ENCODE measurements around the gene XPA.
"Not testable (repeated sequence)": the region's sequence is repeated elsewhere in the genome, so short reads cannot be mapped to it uniquely, and the experiment has no call there.

XPA gene

DNA sequence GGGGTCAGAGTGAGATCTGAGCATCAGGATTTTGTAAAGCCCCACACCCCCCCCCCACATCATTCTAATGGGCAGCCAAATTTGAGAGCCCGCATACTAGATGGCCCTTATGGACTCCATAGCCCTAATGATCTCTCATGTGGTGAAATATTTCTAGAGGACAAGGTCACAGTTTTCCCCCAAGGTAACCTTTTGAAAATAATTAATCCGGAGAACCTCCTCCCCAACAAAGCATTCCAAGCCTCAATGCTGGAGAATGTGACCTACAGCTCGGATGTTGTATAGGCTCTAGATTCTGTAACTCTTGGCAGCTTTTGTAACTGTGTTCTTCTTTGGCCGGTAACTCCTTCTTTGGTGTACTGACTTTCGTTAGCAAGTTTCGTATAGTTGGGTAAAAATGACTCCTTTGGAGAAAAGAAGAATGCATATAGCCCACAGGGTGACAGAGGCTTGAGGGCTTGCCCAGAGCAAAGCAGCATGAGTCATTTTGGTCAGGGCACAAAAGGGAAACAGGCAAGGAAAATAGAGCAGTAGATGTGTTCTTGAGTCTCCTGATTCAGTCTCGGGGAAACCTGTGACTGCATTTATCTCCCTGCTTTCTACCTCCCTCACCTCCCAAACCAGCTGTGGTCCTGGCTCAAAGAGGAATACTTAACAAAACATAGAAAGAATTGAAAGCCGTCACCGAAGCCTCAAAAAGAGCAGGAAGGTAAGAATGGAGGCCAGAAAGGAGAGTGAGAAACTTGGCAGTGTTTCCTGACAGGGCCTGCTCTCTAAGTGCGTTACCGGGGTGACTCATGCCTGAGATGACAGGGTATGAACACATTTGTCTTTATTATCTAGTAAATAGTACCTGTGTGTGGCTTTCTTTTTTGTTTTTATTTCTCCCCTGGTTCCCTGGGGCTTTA, 6.6 kb upstream of the XPA start:
- no peak for DNase-seq (ENCODE audit: low spot score)

DNA sequence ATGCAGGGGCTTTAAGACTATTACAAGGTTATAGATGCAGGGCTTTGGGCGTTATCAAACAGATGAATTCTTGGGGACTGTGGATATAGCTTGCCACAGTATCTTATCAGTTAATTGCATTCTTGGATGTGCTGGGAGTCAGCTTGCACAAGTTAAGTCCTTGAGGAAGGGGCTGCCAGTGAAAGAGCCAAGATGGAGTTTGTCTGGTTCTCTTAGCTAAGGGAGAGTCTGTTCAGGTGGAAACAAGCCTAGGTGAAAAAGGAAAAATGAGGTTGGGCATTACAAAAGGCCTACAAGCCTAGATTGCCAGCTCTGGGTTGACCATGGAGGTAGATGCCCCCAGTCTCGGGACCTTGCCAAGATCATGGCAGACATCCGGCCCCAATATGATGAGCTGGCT, 2.7 kb upstream of the XPA start:
- not testable (repeated sequence) for DNase-seq (ENCODE audit: low spot score)

DNA sequence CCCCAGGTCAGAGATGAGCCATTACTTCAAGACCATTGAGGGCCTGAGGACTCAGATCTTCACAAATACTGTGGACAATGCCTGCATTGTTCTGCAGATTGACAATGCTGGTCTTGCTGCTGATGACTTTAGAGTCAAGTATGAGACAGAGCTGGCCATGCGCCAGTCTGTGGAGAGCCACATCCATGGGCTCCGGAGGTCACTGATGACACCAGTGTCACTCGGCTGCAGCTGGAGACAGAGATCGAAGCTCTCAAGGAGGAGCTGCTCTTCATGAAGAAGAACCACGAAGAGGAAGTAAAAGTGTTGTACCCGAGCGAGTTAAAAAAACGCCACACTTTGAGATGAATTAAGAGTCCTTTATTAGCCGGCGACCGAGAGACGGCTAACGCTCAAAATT, 2.1 kb upstream of the XPA start:
- peak; percentile 60 for DNase-seq (ENCODE audit: low spot score)

DNA sequence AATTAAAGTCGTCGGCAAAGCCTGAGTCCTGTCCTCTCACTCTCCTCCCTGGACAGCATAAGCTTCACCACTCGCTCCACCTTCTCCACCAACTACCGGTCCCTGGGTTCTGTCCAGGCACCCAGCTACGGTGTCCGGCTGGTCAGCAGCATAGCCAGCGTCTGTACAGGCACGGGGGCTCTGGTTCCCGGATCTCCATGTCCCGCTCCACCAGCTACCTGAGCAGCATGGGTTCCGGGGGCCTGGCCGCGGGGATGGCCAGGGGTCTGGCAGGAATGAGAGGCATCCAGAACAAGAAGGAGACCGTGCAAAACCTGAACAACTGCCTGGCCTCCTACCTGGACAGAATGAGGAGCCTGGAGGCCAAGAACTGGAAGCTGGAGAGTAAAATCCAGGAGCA, 1.7 kb upstream of the XPA start:
- DNase-seq (ENCODE audit: low spot score): no peak

DNA sequence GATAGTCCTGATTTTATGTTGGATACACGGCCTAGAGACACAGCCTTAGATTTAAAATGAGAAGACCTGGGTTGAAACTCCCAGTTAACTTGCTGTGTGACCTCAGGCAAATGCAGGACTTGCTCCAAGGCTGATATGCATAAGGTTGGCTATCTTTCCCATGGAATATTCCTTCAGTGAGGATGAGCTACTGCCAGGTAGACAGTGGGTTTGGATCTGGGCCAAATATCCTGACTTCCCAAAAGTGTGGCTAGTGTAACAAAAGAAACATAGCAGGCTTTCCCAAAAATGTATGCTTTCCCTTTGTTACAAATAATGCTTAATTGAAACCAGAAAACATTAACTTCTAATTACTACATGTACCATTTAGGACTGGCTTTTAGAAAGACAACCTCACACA, 697 bp upstream of the XPA start:
- DNase-seq (ENCODE audit: low spot score): no peak

DNA sequence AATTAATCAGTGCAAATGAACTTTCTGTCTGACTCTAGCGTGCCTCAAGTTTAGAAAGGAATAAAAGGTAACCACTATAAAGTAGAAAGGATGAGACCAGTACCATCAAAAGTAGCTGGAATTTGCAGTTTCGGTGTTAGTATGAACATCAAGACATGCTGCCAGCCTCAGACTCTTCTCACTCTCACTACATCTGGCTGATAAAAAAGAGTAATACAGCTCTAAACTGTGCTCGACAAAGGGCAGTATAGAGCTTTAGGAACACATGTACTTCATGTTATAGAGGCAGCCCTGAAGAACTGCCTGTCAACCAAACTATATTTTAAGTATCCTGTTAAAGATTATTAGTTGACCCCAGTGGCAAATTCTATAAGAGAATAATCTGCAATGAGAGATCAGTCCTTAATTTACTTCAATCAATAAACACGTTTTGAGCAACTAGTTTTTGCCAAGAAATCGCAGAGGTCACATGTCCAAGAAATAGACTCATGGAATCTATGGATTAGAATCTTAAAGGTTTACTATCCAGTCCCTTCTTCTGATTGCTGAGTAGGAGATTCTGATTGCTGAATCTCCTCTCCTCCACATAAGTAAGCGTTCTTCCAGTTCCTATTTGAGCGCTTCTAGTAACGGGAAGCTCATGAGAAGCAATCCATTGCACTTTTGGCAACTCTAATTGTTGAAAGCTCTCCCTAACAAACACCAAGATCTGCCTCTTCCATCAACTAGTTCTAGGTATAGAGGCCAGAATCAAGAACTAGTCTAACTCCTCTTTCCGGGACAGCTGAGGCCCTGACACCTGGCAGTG, 941 bp downstream of the XPA start:
- peak; percentile 53 for DNase-seq (ENCODE audit: low spot score)

DNA sequence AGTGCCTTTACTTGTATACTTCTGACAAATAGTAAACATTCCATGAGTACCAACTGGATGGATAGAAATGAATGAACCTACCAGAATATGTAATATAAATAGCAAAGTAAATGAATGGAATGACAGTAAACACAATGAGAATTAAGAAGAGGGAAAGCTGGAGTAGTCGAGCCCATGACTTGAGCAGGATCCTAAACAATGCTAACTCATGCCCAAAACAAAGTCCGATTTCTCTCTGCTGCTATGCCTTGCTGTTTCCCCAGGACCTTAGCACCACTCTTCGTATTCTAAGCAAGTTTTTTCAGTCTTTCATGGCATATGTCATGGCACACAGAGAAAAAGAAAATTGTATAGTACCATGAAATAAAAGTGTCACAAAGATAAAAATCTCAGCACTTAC, 1.8 kb downstream of the XPA start:
- no peak for DNase-seq (ENCODE audit: low spot score)

DNA sequence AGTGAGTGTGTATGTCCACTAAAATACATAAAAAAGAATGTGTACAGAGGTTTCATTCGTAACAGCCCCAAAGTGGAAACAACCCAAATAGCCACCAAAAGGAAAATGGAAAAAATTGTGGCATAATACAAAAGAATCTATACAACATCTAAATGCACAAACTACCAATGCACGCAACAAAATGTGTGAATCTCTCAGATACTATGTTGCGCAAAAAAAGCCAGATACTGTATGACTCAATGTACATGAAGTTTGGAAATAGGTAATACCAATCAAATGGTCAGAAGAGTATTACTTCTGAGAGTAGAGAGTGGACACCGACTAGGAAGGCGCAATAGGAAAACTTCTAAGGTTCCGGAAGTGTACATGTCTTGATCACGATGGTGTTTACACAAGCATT, 2.4 kb downstream of the XPA start:
- DNase-seq (ENCODE audit: low spot score): no peak

DNA sequence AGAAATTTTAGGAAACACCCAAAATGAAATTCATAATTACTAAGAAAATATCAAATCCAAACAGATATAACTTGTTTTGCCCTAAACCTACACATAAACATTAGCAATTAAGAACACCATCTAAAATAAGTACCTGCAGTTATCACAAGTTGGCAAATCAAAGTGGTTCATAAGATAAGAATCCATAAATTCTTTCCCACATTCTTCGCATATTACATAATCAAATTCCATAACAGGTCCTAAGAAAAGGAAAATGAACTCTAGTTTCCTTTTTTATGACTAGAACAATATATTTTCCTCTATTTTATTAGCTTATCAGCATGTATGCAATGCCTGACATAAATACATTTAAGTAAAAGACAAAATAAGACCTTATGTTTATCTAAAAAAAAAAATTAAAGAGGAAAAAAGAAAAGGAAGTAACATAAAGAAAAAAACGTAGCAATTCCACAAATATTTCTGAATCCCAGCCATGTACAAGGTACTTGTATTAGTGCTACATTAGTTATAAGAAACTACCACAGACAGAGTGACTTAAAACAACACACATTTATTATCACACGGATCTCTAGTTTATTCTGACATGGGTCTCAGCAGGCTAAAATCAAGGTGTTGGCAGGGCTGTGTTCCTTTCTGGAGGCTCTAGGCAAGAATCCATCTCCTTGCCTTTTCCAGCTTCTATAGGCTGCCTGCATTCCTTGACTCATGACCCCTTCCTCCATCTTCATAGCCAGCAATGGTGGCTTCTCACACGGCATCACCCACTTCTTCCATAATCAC, 7.5 kb downstream of the XPA start:
- DNase-seq (ENCODE audit: low spot score): no peak

DNA sequence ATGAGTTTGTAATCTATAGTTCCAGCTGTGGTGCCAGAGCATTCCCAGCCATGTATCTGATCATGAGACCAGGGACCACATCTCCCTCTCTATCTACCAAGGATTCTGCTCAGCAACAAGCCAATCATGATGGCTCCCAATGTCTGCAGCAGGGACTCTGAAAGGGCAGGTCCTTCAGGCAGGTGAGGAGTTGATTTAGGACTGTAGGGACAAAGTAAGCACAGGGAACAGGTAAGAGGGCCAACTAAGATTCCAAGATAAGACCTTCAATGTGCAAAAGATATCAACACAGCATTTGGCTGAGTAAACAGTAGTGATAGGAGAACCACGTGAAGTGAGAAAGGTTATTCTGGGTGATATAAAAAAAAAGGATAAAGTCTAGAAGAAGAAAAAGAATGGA, 8.5 kb downstream of the XPA start:
- DNase-seq (ENCODE audit: low spot score): no peak

DNA sequence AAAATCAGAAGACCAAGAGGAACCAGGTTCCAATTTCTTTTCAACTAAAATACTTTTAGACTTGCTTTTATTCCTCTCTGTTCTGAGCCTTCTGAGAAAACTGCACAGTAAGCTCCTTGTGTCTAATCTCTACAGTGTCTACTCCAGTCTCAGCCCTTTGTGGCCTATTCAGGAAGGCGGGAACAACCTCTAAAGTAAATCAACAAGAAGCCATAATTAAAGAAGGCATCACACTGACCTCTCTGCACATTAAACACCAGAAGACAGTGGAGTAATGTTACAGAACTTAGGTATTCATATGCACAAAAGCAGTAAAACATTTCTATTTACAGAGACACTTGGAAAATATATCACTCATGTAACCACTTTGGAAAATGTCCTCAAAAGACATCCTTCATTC, 14.9 kb downstream of the XPA start:
- no peak for DNase-seq (ENCODE audit: low spot score)

DNA sequence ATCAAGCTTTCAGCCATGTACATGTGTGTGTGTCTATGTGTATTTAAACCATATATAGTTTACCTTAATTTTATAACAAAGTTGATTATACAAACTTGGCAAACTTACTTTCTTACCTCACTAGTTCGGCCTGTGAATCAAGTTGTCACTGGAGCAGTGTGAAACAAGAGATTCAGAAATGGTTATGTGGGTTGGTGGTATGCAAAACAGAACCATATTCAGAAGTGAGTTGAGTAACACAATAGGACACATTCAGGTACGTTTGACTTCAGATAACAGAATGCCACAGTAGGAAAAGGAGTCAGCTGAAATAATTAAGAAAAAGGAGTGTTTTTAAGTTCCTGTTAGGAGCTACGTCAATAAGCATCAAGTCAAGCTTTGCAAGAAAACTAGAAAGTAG, 21.5 kb downstream of the XPA start:
- DNase-seq (ENCODE audit: low spot score): no peak

DNA sequence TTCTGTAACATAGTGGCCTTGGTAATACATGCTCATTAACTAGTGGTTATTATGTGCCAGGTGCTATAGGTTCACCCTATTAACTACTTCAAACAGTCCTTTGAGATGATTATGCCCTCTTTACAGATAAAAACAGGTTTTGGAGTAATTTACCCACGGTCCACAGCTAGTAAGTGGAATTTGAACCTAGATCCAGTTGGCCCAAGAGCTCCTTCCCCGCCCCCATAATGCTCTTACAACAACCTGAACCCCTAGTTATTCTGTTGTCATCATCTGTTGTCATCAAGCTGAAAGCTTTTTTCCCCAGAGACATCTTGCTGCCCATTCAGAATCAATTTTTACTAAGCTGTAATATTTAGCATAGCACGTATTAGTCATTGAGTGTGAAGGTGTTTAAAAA, 23.2 kb downstream of the XPA start:
- DNase-seq (ENCODE audit: low spot score): no peak

DNA sequence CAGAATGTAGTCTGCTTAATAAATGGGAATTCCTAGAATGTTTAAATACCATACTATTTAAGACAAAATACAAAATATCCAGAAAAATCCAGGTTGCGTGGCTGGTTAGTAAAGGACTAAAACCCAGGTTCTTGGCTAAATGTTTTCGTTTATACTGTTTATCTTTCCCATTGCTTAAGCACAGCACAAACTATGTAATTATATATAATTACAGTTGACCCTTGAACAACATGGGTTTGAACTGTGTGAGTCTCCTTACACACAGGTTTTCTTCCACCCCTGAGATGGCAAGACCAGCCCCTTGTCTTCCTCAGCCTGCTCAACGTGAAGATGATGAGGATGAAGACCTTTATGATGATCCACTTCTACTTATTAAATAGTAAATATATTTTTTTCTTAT, 24.7 kb downstream of the XPA start:
- DNase-seq (ENCODE audit: low spot score): no peak

DNA sequence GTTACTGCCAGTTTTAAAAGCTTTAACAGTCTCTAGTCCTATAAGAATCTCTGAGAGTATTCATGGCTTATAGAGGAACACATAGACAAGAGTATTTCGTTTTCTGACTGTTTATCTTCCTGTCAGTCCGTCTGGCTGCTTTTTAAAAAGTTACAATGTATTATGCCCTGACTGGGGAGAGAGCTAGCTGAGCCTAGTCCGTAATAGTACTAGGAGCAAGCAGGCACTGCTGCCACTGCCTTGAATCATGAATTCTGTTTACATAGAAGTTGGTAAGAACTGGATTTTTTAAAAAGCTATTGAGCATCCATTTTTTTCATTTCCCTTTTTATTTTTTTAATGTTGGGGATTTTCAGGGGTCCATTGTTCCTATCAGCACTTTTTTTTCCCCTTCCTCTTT, 26.6 kb downstream of the XPA start:
- no peak for DNase-seq (ENCODE audit: low spot score)

DNA sequence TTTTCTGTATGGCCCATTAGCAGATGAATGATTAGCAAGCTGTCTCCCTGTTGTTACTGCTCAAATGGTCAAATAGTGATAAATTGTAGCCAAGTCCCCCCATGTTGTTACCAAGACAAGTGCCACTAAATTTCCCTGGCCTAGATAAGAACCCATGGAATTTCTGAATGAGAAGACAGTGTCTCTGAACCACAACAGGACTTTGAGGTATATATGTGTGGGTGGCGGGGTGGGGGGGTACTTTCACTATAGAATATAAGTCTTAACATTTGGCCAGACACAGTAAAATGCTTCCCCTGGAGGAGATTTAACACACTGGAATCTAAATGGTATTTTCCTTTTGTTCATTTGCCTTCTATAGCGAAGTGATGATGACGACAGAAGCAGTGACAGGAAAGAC, 28.7 kb downstream of the XPA start:
- no peak for DNase-seq (ENCODE audit: low spot score)

DNA sequence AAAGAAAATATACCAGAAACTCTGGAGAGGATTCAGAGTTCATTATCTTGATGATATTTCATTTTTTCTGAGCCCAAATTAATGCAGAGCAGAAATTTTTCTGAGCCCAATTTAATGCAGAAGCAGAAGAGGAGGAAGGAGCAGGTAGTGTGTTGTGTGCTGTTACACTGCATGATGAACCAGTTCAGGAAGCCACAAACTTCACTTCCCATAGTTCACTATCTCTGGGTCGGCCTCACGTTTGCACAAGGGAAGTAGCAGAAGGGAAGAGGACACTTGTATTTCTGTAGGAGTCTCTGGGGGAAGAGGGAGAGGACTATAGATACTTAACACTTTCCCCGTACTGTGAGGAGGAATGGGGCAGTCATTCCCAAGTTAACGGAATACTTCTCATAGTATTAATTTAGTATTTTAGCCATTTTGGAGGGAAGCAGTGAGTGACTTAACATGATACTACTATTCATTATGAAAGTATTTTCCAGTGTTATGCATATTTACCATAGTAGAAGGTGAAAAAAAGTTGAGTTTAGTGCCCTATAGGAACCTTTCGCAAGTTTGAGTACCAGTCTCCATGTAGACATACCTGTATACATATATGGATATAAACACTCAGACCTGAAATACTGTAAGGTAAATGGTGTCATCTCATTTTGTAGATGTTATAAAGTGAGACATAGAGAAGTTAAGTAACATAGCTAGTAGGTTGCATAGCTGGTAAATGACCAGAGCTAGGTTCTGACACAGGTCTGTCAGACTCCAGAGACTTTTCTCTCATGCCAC, 30.0 kb downstream of the XPA start:
- DNase-seq (ENCODE audit: low spot score): no peak

DNA sequence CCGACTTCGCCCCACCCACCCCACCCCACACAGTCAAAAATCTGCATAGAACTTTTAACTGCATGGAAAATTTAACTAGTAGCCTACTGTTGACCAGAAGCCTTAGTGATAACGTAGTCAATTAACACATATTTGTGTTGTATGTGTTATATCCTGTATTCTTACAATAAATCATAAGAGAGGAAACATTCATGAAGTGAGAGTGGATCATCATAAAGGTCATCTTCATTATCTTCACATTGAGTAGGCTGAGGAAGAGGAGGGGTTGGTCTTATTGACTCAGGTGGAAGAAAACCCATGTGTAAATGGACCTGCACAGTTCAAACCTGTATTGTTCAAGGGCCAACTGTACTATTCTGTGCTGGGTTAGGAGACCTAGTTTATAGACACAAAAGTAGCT, 31.4 kb downstream of the XPA start:
- no peak for DNase-seq (ENCODE audit: low spot score)

DNA sequence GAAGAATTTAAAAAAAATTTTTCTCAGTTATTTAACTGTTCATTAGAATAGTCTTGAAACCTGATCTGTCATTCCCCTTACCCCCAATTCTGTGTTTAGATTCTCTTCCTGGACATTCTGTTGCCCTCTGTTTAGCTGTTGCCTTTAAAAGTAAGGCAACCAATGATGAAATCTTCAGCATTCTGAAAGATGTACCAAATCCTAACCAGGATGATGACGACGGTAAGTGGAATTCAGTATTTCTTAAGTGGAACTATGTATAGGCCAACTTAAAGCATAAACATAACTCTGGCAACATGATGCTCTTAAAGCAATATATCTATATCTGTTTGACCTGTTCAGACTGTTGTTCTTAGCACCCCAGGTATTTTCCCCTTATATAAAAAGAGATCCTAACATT, 36.3 kb downstream of the XPA start:
- no peak for DNase-seq (ENCODE audit: low spot score)

DNA sequence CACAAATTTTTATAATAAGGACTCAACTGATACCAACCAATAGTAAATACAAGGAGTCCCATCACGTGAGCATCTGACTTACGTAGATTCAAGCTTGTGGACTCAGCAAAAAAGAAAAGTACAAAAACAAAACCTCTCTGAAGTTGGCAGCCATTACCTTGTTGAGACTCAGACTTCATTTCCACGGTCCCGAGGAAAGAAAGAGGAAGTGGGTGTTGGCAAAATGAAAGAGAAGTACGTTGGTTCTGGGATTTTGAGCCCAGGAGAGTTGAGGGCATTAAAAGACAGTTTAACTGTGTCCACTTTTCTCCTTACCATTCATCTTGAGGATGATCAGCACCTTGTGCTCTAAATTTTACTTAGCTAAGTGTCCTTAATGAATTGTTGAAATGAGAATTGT, 36.8 kb downstream of the XPA start:
- no peak for DNase-seq (ENCODE audit: low spot score)

DNA sequence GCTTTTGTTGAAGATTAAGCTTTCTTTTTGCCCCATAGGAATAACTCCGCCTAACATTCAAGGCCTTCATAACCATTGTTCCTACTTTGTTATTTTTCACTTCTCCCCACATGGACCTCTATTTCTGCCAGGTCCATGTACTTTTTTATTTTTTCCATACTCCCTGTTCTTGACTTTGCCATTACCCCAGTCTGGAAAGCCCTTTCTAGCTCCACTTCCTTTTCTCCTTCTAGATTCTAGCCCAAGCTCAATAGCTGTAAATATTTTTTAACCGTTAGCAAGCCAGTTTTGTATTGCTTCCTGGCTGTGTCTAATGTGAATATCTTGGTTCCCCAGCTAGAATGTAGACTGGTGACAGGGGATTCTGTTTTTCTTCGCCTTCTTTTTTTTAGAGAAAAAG, 37.4 kb downstream of the XPA start:
- no peak for DNase-seq (ENCODE audit: low spot score)

DNA sequence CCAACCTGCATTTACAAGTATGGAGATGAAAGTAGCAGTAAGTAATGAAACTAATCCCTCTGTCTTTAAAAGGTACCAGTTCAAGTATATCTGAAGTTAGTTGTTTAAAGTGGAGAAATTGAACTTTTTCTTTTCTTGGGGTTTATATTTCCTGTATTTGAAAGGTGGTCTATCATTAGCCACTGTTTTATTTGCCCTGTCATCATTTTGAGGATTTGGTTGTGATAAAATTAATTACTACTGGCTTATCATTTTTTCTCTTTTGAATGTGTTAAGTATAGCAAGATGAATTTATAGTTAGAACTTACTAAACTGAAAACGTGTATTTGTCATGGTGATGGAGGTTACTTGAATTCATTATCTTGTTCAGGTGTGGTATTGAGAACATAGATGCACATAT, 38.4 kb downstream of the XPA start:
- DNase-seq (ENCODE audit: low spot score): no peak

Measured in NAMALWA (cell line).